NCI-H82 treated with DMSO at 0.1 percent for 48 hours (cell line): ENCODE data around the gene MXRA8.
A peak's percentile ranks its signal among the peaks of the same experiment; 100 is the strongest.
"Not testable (repeated sequence)": the region's sequence is repeated elsewhere in the genome, so short reads cannot be mapped to it uniquely, and the experiment has no call there.

Experiments
- DNase-seq: peaks from one replicate; lab custom pipeline; 2025; ENCODE audit not compliant: unreplicated experiment; lab: John Stamatoyannopoulos, UW

Gene MXRA8

GRCh38 chr1:1370094-1370493, 11.7 kb upstream of the MXRA8 start:
- not testable (repeated sequence) for DNase-seq

GRCh38 chr1:1367315-1367714, 9.0 kb upstream of the MXRA8 start:
- DNase-seq, result no peak

DNA sequence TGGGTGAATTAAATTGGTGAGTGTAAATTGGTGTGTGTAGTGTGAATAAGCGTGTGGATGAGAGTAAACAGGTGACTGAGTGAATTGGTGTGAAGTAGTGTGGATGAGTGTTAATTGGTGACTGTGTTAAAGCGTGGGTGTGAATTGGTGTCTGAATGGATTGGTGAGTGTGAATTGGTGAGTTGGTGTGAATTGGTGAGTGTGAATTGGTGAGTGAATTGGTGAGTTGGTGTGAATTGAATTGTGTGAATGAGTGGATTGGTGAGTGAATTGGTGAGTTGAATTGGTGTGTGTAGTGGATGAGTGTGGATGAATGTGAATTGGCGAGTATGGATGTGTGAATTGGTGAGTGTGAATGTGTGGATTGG, 8.3 kb upstream of the MXRA8 start:
- no peak for DNase-seq

DNA sequence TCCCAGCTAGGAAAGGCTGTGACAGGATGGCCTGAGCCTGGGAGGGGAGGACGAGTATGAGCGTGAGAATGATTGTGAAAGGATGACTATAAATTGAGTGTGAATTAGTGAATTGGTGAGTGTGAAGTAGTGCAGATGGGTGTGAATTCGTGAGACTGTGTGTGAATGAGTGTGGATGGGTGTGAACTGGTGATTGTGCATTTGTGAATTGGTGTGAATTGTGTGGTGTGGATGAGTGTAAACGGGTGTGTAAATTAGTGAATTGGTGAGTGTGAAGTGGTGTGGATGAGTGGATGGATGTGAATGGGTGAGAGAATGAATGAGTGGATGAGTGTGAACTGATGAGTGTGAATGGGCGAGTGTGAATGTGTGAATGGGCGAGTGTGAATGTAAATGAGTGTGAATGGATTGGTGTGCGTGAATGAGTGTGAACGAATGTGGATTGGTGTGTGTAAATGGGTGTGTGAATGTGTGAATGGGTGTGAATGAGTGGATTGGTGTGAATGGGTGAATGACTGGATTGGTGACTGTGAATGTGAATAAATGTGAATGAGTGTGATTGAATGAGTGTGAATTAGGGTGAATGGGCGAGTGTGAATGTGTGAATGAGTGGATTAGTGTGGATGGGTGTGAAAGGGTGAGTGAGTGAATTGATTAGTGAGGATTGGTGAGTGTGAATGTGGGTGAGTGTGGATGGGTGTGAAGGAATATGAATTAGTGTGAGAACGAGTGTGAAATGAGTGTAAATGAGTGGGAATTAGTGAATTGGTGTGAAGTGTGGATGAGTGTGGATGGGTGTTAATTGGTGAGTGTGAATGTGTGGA, 7.7 kb upstream of the MXRA8 start:
- DNase-seq, result no peak

DNA sequence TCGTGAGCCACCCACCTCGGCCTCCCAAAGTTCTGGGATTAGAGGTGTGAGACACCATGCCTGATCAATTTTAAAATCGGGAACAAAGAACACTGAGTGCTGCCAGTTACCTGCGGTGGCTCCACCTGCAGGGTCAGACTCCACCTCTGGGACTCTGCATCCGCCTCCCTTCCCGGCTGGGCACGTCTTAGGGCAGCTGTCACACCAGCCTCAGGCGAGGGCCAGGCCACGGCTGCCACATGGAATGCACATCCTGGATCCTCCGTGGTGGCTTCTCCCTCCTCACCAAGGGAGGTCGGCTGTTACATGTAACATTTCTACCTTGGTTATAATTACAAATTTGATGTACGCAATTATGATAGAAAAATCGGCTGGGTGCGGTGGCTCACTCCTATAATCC, 5.9 kb upstream of the MXRA8 start:
- no peak for DNase-seq

DNA sequence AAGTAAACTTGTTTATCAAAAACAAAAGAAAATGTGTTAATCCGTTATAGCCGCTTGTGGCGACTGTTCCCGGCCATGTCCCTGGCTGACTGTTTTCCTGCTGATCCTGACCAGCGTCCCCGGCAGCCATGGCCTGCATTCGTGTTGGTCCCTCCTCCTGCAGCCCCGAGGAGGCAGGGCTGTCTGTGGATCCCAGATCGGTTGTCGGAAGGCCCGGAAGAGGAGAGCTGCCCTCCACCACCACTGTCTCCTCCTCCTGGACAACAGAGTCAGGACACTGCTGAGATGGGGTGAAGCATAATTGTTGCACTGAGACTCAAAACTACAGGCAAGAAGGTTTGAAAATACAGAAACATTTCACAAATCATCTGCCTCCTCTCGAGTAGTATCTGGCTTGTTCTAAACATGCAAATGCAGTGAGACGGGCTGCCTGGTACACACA, 3.6 kb upstream of the MXRA8 start:
- no peak for DNase-seq

DNA sequence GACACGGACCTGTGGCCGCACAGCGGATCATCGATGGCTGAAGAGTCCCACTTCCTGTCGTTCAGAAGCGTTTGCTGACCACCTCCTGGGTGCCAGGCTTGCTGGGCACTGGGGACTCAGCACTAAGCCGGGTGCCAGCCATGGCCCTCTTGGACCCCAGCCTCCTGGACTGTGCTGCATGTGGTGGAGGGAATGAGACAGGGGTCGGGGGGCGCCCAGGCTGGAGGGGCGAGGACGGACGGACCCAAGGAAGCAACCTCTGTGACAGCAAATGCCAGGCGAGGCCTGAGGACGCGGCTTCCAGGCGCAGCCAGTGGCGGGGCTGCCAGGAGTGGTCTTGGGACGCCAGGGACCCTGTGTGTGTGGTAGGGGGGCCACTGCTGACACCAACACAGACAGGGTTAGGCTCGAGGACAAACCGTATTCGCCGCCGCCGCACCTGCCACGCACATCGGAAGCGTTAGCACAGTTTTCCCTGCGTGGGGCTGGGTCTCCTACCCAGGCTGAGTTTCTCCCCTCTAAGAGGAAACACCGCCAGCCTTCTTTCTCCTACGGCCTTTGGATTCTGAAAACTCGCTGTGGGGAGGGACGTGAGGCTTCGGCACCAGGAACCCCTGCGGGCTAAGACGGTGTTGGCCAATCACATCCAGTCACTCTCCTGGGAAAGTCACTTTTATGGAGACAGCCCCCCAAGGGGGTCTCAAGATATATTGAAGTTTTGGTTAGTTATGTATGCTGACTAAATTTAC, 3.1 kb upstream of the MXRA8 start:
- no peak for DNase-seq

DNA sequence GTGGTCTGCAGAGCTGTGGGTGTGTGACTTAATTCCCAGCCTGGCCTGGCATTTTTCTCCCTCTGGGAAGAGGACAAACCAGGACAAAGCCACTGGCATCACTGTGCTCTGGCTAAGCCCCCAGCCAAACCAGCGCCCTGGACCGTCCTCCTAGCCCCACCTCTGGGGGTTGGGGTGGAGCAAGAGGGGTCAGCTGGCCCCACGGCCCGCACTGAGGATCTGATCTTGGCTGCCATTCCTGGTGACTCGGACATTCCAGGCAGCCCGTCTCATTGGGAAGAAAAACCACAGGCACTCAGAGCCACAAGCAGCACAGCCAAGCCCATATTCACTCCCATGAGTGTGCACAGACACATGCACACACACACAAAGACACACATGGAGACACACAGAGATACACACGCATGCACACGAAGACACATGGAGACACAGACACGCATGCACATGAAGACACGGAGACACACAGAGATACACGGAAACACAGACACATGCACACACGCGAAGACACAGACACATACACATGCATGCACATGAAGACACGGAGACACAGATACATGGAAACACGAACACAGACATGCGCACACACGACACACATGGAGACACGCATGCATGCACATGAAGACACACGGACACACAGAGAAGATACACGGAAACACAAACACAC, 2.3 kb upstream of the MXRA8 start:
- DNase-seq, result no peak

DNA sequence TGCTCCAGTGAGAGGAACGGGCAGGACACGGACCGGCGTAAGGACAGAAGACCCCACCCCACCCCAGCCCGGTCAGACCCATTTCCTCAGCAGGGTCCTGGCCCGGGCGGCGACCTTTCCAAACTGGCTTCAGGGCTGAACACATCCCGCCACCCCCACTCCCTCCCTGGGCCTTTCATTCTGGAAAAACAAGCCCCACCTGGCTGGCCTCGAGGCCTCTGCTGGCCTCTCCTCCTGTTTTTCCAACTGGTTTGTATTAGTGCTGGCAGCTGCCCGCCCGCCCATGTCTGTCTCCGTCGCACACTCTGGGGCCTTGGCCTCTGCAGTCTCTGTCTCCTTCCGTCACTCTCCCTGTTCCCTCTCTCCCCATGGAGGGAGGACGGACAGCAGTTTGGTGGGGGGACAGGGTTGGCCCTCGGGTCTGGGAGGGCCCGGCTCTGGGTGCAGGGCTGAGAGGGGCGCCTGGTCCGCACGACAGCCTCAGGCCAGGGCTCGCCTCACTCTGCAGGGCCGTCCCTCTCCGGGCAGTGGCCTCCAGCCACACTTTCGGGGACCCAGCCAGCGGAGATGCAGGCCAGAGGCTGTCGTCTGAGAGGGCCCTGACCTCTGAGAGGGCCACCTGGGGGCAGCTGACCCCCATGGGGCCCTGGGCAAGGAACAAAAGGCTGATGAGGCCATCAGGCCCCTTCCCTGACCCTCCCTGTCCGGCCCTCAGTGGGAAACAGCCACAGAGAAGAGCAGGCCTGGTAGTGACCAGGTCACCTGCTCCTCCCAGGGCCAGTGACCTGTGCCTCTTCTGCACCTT, 1.5 kb upstream of the MXRA8 start:
- no peak for DNase-seq

GRCh38 chr1:1359308-1359663, 931 bp upstream of the MXRA8 start:
- DNase-seq, result no peak

- DNase-seq, result no peak
Observed at GRCh38 chr1:1357871-1358432, 403 bp downstream of the MXRA8 start.

- no peak for DNase-seq
Observed at GRCh38 chr1:1356796-1357401, 1.5 kb downstream of the MXRA8 start.

DNA sequence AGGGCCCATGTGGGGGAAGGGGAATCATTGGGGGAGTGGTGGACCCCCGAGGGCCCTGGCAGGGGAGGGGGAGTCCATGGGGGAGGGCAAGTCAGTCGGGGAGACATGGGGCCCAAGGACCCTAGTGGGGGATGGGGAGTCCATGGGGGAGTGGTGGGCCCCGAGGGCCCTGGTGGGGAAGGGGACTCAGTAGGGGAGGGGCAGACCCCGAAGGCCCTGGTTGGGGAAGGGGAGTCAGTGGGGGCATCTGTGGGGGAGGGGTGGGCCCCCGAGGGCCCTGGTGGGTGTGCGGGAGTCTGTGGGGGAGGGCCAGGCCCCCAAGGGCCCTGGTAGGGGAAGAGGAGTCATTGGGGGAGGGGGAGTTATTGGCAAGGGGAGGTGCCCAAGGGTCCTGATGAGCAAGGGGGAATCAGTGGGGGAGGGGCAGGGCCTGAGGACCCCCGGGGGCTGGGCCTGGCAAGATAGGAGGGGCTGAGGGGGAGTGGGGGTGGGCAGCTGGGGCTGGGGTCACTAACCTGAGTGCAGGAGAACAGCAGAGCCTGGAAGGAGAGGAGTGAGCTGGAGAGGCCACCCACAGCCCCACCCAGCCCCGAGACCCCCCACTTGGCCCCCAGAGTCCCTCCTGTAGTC, 2.1 kb downstream of the MXRA8 start:
- DNase-seq, result no peak

GRCh38 chr1:1355416-1355815, 2.9 kb downstream of the MXRA8 start:
- DNase-seq, result no peak

GRCh38 chr1:1354271-1355247, 3.8 kb downstream of the MXRA8 start:
- no peak for DNase-seq

DNA sequence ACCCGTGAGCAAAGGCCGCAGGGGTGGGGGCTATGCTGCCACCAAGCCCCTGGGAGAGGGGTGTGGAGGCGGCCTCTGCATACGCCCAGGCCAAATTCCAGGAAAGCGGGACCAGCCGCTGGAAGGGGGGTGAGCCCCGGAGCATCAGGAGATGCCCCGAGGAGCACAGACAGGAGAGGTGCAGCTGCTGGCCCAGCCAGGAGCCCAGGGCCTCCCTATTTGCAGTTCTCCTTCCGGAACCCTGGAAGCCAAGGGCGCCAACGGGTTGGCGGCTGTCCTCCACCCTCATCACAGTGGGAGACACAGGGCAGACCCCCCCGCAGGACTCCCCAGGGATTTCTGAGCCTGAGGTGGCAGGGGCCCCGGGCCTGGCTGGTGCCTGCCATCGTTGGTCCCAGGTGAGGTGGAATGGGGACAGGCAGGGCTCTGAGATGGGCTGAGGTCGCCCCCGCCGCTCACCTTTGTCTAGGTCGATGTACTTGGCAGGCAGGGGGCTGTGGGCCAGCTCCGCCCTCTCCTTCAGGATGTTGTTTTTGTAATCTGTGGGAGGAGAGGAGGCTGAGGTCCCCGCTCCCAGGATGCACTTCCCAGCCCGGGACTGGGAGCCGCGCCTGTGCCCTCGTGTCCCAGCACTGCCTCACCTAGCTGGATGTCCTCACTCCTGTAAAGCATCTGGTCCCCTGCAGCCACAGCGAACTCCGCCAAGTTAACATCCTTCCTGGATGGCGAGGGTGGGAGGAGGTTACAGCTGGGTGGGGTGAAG, 4.8 kb downstream of the MXRA8 start:
- DNase-seq, result no peak

- DNase-seq, result peak; percentile 26
Observed at GRCh38 chr1:1352786-1353388, 5.5 kb downstream of the MXRA8 start.
